Tibial artery (tissue), 4 donors: Measurements from ENCODE around the gene CAPN11.
A peak's percentile ranks its signal among the peaks of the same experiment; 100 is the strongest.

ENCODE experiments used
- DNase-seq, 2 donors: peaks; one replicate each; pipeline ENCODE4 v3.0.0-alpha.2; 2019
- H3K27ac ChIP-seq, 2 donors: fragments of 200-600 bp; sonication (generic) in 1 of 2; 1 replicate in 1 of 2; 2 replicates in 1 of 2; pipeline ENCODE4 v1.5.1; 2018 to 2019; ENCODE audit warnings: mild to moderate bottlenecking in 1 of 2
- H3K27me3 ChIP-seq, 2 donors: fragments of 200-600 bp; sonication (generic) in 1 of 2; one replicate each; pipeline versions ENCODE4 v1.5.1 to v1.6.0; 2016 to 2019
- H3K36me3 ChIP-seq, 3 donors: fragments of 200-600 bp; sonication (generic) in 2 of 3; one replicate each; pipeline ENCODE4 v1.5.1; 2016 to 2019; ENCODE audit warnings: mild to moderate bottlenecking in 2 of 3
- H3K4me1 ChIP-seq, 4 donors: fragments of 200-600 bp; sonication (generic) in 2 of 4; 1 replicate in 3 of 4; 2 replicates in 1 of 4; pipeline ENCODE4 v1.5.1; 2016 to 2019
- H3K4me3 ChIP-seq, 2 donors: fragments of 200-600 bp; sonication (generic) in 1 of 2; 1 replicate in 1 of 2; 2 replicates in 1 of 2; pipeline ENCODE4 v1.5.1; 2018 to 2019; ENCODE audit warnings: mild to moderate bottlenecking in 2 of 2
- H3K9me3 ChIP-seq, 3 donors: fragments of 200-600 bp; sonication (generic) in 1 of 3; one replicate each; pipeline ENCODE4 v1.5.1; 2016 to 2019
- intact Hi-C: fragments of 100-400 bp; cut with DNase I; formaldehyde crosslinking; loops from one replicate; pipeline ENCODE4 v1.15.0; 2023; ENCODE audit warnings: low total_unique reads
- TF ChIP-seq, protein P1 (sequence below), 2 experiments: fragments of 200-600 bp in 1 of 2; fragments of 450-650 bp in 1 of 2; IDR thresholded peaks; one replicate each; pipeline ENCODE4 v1.5.1; 2017 to 2019; ENCODE audit warnings: antibody characterized with exemption in 2 of 2, mild to moderate bottlenecking in 1 of 2, moderate library complexity in 1 of 2

CAPN11 gene

DNA sequence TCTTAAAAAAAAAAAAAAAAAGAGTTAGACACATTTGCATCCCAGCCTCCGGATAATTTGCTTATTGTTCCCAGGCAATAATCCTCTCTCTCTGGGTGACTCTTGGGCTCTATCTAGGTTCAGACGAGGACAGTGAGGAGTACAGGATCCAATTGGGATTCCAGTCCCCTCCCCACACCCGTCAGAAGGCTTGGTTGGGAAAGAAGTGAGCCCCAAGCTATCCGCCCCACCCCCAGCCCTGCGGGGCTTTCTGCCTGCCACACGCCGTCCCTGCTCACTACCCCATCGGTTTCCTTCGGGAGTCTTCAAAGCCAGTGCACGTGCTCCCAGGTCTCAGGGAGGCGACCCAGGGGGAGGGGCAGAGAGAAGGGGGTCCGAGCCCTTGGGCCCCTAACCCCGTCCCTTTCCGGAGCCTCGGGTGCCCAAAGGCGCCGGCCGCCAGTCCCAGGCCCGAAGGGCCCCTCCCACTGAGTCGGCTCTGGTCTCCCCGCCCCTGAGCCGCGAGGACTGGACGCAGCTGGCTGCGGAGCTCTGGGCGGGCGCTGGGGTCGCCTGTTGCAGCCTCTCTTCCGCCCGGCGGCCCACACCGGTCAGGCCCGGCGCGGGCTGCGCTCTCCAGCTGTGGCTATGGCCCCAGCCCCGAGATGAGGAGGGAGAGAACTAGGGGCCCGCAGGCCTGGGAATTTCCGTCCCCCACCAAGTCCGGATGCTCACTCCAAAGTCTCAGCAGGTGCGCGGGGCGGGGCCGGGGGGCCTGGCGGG is 60.6 kb downstream of the CAPN11 start:
- Histone ChIP-seq H3K27ac (peak overlapping the region; percentile 97 to 99), H3K9me3 (no peaks in the 10 kb centered on the region), H3K4me1 (peaks cover 0 to 69% (median 55%) of the 10 kb centered on the region in 4 donors), H3K4me3 (peak overlapping the region; percentile 68 to 83), H3K36me3 (no peaks in the 10 kb centered on the region), H3K27me3 (no peaks in the 10 kb centered on the region)
- TF ChIP-seq, protein P1, sequence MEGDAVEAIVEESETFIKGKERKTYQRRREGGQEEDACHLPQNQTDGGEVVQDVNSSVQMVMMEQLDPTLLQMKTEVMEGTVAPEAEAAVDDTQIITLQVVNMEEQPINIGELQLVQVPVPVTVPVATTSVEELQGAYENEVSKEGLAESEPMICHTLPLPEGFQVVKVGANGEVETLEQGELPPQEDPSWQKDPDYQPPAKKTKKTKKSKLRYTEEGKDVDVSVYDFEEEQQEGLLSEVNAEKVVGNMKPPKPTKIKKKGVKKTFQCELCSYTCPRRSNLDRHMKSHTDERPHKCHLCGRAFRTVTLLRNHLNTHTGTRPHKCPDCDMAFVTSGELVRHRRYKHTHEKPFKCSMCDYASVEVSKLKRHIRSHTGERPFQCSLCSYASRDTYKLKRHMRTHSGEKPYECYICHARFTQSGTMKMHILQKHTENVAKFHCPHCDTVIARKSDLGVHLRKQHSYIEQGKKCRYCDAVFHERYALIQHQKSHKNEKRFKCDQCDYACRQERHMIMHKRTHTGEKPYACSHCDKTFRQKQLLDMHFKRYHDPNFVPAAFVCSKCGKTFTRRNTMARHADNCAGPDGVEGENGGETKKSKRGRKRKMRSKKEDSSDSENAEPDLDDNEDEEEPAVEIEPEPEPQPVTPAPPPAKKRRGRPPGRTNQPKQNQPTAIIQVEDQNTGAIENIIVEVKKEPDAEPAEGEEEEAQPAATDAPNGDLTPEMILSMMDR (IDR thresholded peaks at IDR 0.05): peak in 1 of 2 experiments; percentile 4
- DNase-seq: peak; percentile 90 to 95
- intact Hi-C loops: no loop called here

DNA sequence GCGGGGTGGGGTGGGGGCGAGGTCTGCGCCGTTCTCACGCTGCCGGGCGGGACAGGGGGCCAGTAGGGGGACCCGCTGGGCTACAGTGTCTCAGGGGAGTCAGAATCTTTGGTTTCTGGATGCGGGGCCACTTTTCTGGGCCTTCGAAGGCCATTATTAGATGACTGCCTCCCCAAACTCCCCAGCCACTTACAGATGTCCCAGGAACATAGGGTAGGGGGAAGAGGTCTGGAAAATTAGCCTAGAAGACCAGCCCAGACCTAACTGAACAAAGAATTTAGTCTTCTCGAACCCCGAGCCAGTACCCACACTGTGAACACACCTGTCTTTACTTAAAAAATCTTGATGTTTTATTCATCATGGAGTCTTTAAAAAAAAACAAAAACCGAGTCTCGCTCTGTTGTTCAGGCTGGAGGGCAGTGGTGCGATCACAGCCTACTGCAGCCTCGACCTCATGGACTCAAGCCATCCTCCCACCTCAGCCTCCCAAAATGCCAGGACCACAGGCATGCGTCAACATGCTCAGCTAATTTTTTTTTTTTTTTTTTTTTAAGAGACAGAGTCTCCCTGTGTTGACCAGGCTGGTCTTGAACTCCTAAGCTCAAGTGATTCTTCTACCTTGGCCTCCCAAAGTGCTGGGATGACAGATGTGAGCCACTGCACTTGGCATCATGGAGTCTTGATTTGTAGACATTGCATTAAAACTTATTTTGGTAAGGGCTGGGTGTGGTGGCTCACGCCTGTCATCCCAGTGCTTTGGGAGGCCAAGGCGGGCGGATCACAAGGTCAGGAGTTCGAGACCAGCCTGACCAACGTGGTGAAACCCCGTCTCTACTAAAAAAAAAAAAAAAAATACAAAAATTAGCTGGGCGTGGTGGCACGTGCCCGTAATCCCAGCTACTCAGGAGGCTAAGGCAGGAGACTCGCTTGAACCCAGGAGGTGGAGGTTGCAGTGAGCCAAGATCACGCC is 61.5 kb downstream of the CAPN11 start:
- Histone ChIP-seq H3K9me3 (no peaks in the 10 kb centered on the region), H3K27me3 (no peaks in the 10 kb centered on the region), H3K4me1 (peaks cover 0 to 78% (median 64%) of the 10 kb centered on the region in 4 donors), H3K27ac (peak overlapping the region; percentile 97 to 99), H3K36me3 (no peaks in the 10 kb centered on the region), H3K4me3 (peak overlapping the region; percentile 68 to 83)
- intact Hi-C loops: no loop called here
- TF ChIP-seq, protein P1 (IDR thresholded peaks at IDR 0.05): no peak
- no peak for DNase-seq

DNA sequence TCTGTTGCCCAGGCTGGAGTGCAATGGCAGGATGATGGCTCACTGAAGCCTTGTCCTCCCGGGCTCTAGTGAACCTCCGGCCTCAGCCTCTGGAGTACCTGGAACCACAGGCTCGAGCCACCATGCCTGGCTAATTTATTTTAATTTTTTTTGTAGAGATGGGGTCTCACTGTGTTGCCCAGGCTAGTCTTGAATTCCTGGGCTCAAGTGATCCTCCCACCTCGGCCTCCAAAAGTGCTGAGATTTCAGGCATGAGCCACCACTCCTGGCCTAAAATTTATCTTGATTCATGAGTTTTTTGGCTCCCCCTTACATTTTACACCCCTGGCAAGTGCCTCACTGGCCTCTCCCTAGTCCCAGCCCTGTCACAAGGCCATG is 62.3 kb downstream of the CAPN11 start:
- no peaks in the 10 kb centered on the region for H3K36me3 ChIP-seq
- DNase-seq: no peak

DNA sequence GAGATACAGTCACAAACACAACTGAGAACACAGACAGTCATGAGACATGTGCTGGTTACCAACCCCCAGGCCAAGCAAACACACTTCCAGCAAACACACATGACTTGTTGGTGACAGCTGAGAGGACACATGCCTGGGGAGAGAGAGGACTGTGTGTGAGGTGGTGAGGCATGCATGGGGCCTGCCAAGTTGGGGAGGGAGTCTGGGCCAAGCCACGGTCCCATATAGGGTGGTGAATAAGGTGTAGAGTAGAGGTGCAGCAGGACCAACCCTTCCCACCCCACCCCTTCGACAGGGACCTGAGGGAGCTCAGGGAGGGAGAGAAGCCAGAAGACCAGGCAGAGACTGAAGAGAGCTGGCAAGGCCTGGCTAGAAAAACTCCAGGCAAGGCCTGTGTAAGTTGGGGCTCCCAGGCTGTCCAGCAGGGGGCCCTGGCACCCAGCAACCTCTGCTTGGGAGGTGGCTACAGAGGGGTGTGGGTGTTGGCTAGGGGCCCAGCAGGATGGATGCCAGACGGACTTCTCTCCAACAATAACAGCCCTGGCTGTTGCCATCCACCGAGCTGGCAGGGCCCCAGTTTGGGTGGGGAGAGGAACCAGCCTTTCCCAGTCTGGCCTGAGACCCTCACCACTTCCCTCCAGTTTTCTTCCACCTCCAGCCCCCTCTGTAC is 62.8 kb downstream of the CAPN11 start:
- TF ChIP-seq, protein P1 (IDR thresholded peaks at IDR 0.05): peak; percentile 81 to 95
- Histone ChIP-seq H3K4me3 (peak overlapping the region; percentile 62 to 63), H3K9me3 (no peaks in the 10 kb centered on the region), H3K27ac (peak overlapping the region; percentile 97 to 99), H3K36me3 (no peaks in the 10 kb centered on the region), H3K27me3 (no peaks in the 10 kb centered on the region), H3K4me1 (peaks cover 0 to 91% (median 77%) of the 10 kb centered on the region in 4 donors)
- DNase-seq: peak; percentile 95 to 98
- intact Hi-C loops: no loop called here

More for the DNA sequence above, 62.3 kb downstream of the CAPN11 start:
- Histone ChIP-seq H3K27ac (peak overlapping the region; percentile 97 to 99), H3K4me3 (peak overlapping the region; percentile 68 to 83), H3K4me1 (peaks cover 0 to 86% (median 72%) of the 10 kb centered on the region in 4 donors), H3K27me3 (no peaks in the 10 kb centered on the region), H3K9me3 (no peaks in the 10 kb centered on the region)
- intact Hi-C loops: no loop called here
- TF ChIP-seq, protein P1 (IDR thresholded peaks at IDR 0.05): no peak

DNA sequence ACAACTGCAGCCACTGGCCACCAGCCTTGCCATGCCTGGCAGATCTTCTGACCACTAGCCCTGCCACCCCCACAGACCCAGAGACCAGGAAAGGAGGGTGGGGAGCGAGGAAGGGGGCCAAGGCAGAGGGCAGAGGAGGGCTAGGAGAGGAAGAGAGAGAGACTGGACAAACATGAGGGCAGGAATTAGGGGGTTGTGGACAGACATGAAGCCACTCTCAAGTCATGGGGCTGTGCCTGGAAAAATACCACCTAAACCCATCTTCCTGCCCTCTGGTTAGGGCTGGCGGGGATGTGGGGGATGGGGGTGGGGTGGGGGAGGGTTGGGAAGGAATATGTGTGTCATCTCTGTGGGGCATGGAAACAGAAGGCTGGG is 63.3 kb downstream of the CAPN11 start:
- Histone ChIP-seq H3K27me3 (no peaks in the 10 kb centered on the region), H3K9me3 (no peaks in the 10 kb centered on the region), H3K27ac (peak overlapping the region; percentile 97 to 99), H3K4me1 (peaks cover 0 to 92% (median 77%) of the 10 kb centered on the region in 4 donors), H3K36me3 (no peaks in the 10 kb centered on the region), H3K4me3 (peak overlapping the region; percentile 62 to 63)
- intact Hi-C loops: no loop called here
- TF ChIP-seq, protein P1 (IDR thresholded peaks at IDR 0.05): no peak
- DNase-seq: no peak
